HG03432 (cell line): ENCODE data around the gene CD248.
"Not testable (repeated sequence)": the region's sequence is repeated elsewhere in the genome, so short reads cannot be mapped to it uniquely, and the experiment has no call there.

Experiments used
- ATAC-seq: cut with Tn5 transposase; IDR thresholded peaks from one replicate; pipeline ENCODE4 v1.9.1; 2021; ENCODE audit warnings: mild to moderate bottlenecking, moderate library complexity; ENCODE audit not compliant: unreplicated experiment

The CD248 gene

DNA sequence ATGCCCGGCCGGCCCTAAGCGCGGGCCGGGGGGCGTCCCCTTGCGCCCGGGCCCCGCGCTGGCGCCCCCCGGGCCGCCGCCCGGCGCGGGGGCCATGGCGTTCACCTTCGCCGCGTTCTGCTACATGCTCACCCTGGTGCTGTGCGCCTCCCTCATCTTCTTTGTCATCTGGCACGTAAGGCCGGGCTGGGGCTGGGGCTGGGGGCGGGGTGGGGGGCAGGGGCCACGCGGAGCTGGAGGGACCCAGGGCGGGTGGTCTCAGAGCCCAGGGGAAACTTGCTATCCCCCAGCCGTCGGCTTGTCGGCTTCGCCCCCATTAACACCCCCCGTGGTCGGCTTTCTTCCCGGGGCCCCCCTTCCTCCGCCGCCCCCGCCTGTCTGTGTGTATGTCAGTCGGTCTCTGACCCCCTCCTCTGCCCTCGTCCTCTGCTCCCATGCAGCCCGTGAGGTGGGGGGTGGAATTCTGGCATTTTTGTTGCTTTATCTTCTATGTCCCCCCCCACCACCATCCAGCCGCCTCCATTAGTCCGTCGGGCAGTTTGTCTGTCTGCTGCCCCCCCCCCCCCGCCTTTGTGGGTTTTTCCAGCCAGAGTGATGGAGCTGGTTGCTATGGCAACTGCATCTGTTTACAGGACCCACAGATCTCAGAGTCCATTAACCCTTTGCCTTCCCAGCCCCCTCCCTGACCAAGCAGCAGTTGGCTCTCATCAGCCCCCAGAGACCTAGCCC is 38.3 kb downstream of the CD248 start:
- no peak for ATAC-seq

DNA sequence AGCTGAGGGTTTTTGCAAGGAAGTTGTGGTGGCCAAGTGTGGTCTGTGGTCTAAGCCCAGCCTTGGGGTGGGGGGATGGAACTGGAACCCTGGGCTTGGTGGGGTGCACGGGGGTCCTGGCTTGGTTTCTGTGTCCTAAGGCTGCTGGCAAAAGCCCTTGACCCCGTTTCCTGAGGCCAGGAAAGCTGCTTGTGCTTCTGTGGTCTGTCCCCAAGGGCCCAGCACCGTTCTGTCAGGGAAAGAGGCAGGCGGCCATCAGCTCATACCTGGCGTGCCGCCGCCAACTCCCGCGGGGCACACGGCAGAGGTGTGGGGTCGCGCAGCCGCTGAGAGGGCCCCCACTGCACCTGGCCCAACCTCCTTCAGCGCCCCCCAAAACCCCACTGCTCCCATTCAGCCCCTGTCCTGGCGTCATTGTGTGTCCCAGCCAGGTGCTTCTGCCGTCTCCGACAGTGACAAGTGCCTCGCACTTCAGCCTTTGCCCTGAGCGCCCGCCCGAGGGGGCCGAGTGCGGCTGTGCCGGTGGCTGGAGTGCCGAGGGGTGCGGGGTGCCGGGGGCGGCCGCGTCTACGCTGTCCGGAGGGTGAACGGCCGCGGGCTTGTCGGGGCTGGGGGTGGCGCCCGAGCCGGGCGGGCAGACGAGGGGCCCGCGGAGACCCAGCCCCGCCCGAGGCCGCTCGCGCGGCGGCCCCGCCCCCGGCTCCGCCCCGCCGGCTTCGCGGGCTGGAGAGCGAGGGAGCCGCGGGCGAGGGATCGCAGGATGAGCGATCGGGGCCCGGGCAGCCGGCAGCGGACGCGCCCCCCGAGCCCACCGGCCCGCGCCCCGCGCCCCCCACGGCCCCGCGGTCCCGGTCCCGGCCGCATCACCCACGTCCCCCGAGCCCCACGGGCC is 39.1 kb downstream of the CD248 start, which contains the start of gene CNIH2:
TSS of gene CNIH2 (plus strand) at position 705 of the 892 bp plus-strand sequence. CDS start 282 bp downstream, outside the sequence.
- no peak for ATAC-seq

DNA sequence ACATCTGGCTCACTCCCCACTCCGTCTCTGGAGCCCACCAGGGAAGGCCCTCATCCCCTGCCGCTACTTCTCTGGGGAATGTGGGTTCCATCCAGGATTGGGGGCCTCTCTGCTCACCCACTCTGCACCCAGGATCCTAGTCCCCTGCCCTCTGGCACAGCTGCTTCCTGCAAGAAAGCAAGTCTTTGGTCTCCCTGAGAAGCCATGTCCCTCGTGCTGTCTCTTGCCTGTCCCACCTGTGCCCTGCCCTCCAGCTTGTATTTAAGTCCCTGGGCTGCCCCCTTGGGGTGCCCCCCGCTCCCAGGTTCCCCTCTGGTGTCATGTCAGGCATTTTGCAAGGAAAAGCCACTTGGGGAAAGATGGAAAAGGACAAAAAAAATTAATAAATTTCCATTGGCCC is 39.8 kb downstream of the CD248 start:
- ATAC-seq = not testable (repeated sequence)

DNA sequence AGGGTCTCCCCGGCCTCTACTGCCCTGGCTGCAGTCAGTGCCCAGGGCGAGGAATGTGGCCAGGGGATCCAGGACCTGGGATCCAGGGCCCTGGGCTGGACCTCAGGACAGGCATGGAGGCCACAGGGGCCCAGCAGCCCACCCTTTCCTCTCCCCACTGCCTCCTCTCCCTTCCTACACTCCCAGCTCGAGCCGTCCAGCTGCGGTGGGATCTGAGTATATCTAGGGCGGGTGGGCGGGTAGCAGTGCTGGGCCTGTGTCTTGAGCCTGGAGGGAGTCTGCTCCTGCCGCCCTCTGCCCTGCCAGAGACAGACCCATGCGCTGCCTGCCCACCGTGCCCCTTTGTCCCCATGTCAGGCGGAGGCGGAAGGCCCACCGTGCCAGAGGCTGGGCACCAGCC is 40.2 kb downstream of the CD248 start:
- not testable (repeated sequence) for ATAC-seq

DNA sequence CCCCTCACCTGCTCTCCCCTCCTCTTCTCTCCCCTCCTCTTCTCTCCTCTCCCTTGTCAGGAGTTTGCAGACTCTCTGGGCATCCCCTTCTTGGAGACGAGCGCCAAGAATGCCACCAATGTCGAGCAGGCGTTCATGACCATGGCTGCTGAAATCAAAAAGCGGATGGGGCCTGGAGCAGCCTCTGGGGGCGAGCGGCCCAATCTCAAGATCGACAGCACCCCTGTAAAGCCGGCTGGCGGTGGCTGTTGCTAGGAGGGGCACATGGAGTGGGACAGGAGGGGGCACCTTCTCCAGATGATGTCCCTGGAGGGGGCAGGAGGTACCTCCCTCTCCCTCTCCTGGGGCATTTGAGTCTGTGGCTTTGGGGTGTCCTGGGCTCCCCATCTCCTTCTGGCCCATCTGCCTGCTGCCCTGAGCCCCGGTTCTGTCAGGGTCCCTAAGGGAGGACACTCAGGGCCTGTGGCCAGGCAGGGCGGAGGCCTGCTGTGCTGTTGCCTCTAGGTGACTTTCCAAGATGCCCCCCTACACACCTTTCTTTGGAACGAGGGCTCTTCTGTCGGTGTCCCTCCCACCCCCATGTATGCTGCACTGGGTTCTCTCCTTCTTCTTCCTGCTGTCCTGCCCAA is 40.7 kb downstream of the CD248 start:
- no peak for ATAC-seq

DNA sequence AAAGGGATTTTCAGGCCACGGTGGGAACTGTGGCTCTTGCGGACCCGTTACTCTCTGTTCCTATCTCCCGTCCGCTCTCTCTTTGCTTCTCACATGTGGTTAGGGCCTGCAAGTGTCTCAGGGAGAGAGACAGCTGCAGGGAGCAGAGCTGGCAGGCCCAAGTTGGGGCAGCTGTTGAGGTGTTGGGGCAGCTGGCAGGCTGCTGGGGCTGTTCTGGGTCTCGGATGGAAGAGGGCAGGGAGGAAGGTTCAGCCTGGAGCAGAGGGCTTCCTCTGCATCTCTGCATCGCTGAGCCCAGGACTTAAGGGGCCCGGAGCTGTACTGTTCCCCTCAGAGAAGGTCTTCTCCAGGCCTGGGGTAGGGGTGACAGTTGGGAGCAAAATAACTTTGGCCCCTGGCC is 41.4 kb downstream of the CD248 start:
- ATAC-seq = no peak

DNA sequence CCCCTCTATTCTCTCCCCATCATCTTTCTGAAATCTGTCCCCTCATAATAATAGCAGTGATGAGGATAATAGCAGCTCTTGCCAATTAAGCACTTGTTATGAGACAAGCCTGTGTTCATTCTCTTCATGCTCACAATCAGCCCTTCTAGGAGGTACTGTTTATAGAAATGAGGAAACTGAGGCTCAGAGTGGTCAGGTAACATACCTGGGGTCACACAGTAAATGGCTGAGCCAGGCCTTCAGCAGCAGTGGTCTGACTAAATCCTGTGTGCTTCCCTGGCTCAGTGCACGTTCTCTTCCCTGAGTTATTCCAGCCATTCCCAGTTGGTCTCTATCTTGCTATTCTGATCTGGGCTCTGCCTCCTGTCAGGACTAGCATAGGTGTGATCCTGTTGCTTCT is 42.6 kb downstream of the CD248 start:
- ATAC-seq = no peak

DNA sequence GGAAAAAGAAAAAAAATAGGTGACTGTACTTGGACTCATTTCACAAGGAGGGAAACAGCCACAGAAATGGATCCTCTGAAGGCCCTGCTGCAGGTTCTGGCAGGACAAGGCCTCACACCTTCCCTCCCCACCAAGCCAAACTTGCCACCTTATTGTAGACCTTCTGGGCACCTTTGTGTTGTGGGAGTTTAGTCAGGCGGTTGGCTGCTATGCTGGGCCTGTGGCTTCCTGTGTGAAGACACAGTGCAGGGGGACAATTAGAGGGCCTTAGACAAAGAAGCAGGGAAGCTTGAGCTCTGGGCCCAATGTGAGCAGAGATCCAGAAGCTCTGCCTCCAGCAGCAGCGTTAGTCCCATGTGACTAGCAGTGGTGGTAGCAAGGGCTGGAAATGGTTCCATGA is 44.2 kb downstream of the CD248 start:
- no peak for ATAC-seq

DNA sequence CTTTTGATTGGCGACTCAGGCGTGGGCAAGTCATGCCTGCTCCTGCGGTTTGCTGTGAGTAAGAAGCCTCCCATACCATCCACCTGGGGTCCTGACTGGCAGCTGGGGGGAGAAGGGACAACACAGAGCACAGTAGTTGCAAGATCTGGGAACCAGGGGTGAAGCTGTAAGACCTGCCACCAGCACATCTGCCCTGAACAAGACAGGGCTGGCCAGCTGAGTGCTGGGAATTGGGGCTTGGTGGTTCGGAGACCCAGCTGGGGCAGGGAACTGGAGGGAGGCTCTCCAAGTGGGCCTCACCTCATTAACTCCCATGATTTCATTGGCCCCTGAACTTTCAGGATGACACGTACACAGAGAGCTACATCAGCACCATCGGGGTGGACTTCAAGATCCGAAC is 45.0 kb downstream of the CD248 start:
- no peak for ATAC-seq

DNA sequence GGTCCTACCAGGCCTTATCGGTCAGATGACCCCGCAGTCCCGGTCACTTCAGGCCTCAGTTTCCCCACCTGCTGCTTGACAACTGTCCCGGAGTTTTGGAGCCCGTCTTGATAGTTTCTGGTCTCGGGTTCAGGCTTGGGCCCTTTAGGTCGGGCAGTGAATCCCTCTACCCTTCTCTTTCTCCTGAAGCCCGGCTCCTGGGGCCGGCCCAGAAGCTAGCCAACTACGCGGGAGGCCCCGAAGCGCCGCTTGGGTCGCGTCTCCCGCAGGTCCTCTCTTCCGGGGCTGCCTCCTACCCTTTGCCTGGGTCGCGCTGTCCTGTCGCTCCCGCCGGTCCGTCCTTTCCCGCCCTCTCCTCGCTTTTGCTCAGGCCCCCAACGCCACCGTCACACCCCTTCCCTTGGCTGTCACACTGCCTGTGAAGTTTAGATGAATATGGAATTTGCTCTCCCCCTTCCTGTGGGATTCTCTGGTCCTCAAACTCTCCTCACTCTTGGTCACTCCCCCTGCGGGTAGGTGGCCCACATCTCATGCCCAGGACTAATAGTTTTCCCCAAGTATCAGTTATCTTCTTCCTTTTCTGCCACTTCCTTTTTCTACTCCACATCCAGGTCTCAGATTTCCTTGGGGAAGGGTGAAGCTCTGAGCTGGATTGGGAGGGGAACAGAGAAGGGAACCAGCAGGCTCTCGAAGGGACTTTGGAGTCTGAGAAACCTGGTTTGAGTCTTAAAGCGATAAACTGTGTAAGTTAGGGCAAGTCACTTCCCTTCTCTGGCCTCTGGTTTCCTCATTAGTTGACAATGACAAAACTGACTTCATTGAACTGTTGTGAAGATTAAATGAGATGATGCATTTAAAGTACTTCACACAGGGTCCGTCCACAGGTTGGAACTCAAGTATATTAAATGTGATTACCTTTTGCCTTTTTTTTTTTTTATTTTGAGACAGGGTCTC is 47.6 kb downstream of the CD248 start:
- ATAC-seq = no peak

DNA sequence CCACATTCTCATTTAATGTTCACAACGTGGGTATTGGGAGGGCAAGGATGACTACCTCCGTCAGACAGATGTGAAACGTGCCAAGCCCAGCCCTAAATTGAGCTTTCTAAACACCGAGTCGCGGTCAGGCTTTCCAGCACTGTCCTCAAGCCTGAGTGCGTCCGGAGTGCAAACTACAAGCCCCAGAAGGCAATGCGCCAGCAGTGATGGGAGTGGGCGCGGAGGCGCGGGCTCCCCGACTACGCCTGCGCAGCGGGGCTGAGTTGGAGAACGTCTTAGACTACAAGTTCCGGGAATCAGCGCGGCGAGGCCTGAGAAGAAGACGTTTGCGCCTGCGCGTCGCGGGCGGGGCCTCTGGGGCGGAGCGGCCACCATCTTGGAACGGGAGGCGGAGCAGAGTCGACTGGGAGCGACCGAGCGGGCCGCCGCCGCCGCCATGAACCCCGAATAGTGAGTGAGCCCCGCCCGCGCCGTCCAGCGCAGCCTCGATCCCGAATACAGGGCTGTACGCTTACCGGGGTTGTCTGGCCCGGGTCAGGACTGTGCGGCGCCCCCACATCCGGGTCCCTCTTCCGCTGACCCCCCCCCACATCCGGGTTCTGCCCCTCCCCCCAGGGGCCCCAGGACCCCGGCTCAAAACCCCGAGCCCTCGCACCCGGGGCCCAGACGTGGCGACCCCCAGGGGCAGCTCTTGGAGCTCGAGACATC is 48.4 kb downstream of the CD248 start, which contains the start of gene RAB1B:
TSS of gene RAB1B (plus strand) at position 396 of the 708 bp plus-strand sequence. CDS start at position 437, 41 bp downstream.
- peak; percentile 74 for ATAC-seq

DNA sequence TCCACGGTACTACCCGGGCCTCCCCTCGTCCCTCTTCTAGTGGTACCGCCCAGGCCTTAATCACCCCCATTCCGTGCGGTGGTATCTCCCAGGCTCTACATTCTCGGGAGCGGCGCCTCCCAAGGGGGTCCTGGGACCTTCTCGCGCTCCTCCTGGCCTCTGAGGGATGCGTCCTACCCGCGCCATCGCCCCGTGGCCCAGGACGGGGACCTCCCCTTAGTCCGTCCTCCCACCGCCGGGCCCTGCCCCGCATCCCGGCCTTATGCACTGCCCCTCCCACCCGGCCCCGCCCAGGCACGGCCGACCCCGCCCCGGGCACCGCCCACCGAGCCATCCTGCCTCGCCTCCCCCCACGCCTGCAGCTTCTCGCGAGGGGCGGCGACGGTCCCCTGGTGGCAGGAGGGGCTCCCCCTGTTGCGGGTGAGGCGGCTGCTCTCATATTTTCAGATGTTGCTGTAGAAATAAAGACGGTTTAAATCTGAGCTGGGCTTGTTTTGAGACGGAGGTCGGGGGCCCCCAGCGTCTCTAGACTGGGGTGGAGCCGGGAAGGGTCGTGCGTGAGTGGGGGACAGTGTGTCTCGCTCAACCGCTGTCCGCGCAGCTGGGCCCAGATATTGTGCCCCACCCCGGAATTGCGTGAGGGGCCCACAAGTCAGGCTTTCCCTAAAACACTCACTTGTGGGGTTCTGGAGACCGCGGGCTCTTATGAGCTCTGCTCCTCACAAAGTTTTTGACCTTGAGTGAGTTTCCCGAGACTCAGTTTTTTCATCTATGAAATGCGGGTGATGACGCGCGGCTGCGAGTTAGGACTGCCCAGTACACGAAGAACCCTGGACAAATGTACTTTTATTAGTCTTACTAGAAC is 49.2 kb downstream of the CD248 start:
- ATAC-seq = peak; percentile 52

DNA sequence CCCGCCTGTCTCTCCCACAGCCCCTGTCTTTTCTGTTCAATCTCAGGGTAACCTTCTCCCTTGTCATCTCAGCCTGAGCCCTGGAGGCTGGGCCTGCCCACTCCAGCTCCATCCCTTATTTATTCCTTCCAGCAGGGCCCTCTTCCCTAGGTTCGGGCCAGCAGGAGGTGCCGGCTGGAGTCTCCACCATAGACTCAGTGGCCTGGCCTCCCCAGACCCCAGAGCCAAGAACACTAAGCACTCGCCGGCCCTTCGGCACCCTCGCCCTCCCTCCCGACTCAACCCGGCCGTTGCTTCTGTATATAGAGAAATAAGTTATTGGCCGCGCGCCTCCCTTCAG is 49.8 kb downstream of the CD248 start:
- ATAC-seq = no peak

DNA sequence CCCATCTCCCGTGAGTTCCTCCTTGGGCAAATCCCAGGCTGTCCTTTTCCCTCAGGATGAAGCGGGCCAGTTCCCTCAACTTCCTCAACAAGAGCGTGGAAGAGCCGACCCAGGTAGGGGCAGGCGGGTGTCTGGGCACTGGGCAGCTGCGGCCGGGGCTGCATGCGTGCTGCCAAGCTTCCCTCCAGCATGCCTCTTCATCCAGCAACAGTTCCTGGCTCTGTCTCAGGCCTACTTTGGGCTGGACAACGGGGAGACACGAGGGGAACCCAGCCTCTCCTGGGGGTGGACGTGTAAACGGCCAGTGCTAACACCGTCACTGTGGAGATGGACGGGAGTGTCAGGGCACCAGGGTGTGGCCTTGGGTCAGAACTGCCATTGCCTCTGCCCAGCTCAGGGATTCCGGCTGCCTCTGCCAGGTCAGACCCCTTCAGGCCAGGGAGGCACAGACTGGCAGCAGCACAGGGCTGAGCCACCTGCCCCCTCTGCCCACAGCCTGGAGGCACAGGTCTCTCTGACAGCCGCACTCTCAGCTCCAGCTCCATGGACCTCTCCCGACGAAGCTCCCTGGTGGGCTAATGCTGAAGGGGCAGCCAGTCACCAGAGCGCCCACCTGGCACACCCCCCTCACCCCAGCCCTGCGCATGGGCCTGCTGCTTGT is 50.3 kb downstream of the CD248 start:
- no peak for ATAC-seq

DNA sequence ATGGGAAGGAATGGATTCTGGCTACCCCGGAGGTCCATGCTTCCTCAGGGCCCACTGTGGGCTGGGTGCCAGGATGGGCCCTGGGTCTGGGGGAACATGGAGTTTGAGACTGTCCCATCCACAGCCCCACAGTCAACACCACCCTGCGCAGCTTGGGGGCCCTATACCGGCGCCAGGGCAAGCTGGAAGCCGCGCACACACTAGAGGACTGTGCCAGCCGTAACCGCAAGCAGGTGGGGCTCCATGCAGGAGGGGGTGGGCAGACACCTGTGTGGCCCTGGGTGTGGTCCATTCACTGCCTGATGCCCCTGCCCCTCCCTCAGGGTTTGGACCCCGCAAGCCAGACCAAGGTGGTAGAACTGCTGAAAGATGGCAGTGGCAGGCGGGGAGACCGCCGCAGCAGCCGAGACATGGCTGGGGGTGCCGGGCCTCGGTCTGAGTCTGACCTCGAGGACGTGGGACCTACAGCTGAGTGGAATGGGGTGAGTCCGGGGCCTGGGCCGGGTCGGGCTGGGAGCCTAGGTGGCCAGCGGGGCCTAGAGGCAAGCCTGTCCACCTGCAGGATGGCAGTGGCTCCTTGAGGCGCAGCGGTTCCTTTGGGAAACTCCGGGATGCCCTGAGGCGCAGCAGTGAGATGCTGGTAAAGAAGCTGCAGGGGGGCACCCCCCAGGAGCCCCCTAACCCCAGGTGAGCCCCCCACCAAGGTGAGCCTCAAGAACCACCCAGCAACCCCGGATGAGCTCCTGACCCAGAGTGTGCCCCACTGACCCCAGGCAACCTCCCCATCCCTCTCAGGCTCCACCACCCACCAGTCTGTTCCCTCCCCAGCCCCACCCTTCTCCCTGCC is 51.1 kb downstream of the CD248 start:
- no peak for ATAC-seq

DNA sequence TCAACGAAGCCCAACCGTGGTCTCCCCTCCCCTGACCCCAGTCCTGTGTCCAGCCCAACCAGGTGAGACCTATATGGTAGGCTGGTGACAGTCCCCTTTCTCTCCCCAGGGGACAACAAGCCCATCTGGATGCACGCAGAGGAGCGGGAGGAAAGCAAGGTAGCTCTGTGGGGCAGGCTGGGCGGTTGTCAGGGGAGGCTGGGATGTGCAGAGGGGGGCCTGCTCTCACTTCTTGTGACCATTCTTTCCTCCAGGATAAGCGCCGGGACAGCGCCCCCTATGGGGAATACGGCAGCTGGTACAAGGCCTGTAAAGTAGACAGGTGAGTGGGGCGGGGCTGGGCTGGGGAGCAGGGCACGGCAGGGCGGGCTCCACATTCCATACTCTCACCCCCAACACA is 51.9 kb downstream of the CD248 start:
- ATAC-seq = no peak
